Measurements from ENCODE around the gene CALCOCO2.

The CALCOCO2 gene

DNA sequence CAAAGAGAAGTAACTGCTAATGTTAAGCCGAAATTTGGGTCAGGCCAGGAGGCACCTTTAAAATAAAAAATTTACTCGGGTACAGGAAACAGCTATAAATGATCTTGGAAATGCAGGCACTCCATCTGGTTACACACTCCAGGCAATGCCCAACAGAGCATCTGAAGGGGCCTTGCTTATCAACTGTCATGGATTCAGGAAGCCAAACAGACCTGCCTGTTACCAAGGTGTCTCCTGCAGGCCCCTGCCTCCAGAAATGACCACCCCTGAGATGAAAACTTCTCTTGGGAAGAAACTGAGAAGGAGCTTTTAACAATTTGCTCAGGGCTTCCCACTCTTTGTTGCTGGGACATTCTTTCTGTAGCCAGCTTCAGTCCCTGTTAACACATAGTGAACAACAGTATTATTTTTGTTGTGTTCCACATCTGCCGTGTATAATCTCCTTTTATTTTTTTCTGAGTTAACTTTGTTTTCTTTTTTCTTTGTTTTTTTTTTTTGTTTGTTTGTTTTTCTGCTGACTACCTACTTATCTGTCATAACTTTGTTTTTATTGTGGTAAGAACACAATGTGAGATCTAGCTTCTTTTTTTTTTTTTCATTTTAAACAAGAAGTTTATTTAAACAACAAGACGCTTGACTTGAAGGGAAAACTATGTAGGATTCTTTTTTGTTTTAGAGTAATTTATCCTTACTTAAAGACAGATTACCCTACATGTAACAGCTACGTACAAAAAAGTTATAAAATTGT, 43.0 kb downstream of the CALCOCO2 start:
- no peak for DNase-seq

DNA sequence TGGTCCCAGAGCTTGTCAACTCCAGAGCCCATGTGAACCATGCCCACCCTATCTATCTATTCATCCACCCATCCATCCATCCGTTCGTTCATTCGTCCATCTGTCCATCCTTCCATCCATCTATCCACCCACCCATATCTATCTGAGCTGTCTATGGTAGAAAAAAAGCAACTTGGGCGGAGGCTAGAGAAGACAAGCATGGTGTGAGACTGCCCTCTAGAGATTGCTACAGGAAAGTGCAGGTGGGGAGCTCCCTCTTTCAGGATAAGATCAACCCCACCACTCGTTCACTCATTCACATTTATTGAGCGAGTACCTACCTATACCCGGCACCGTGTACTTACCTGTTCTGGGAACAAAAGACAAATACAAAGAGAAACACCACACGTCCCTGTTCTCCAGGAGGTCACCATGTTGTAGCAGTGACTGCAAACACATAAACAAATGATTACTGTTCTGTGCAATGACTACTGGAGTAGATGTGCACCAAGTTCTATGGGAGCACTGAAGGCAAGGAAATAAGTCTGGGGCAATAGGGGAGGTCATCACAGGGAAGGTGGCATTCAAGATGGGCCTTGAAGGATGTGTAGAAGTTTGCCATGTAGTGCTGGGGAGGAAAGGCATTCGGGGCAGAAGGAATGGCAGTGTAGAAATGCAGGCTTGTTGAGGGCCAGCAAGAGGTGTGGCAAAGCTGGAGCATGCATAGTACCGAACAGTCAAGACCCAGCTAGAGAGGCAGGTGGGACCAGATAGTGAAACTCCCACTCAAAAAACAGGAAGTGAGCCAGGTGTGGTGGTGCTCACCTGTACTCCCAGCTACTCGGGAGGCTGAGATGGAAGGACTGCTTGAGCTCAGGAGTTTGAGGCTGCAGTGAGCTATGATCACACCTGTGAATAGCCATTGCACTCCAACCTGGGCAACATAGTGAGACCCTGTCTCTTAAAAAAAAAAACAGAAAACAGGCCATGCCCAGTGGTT, 48.4 kb downstream of the CALCOCO2 start:
- DNase-seq = peak; percentile 44

GRCh38 chr17:48882272-48882671, 51.4 kb downstream of the CALCOCO2 start:
- no peak for DNase-seq

- DNase-seq = no peak
Observed at GRCh38 chr17:48883171-48883570, 52.3 kb downstream of the CALCOCO2 start.

- DNase-seq = no peak
Observed at GRCh38 chr17:48890086-48890485, 59.3 kb downstream of the CALCOCO2 start.

- DNase-seq = no peak
Observed at GRCh38 chr17:48892940-48893645, 62.3 kb downstream of the CALCOCO2 start.

- no peak for DNase-seq
Observed at GRCh38 chr17:48893646-48894508, 63.0 kb downstream of the CALCOCO2 start.

DNA sequence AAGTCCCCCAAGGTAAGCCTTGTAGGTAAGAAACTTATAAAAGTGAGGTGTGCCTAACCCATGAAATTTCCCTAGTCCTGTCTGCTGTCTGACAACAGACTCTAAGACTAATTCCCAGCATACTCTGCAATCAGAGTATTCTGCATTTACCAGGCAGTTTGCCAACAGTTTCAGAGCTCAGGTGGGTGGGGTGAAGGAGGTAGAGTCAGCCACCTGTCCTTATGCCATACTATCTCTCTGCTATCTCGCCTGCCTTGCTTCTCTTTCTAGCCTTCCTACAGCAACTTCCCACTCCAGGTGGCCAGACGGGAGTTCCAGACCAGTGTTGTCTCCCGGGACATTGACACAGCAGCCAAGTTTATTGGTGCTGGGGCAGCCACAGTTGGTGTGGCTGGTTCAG, 64.1 kb downstream of the CALCOCO2 start:
- no peak for DNase-seq

- no peak for DNase-seq
Observed at GRCh38 chr17:48901241-48901640, 70.4 kb downstream of the CALCOCO2 start.

GRCh38 chr17:48903401-48903800, 72.6 kb downstream of the CALCOCO2 start:
- DNase-seq = no peak

DNA sequence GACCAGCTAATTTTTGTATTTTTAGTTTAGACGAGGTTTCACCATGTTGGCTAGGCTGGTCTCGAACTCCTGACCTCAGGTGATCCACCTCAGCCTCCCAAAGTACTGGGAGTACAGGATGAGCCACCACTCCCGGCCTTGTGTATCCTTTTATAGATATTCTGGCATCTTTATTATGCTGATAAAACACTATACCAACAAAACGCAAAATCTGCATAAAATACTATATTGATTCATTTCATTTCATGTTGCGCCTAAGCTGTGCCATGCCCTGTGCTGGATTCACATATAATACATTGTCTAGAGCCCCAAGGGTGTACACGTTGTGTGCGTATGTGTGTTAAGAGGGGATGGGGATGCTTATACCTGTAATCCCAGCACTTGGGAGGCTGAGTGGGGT, 73.6 kb downstream of the CALCOCO2 start:
- DNase-seq = no peak

DNA sequence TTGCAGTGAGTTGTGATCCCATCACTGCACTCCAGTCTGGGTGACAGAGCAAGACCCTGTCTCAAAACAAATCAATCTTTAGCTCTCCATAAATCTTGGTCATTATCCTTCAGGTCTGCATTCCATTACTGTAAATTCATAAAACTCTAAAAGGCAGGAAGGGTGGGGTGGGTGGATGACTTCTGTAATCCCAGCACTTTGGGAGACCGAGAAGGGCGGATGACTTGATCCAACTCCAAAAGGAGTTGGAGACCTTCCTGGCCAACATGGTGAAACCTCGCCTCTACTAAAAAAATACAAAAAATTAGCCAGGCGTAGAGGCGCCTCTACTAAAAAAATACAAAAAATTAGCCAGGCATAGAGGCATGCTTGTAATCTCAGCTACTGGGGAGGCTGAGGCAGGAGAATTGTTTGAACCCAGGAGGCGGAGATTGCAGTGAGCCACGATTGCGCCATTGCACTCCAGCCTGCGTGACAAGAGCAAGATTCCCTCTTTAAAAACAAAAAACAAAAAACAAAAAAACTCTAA, 75.2 kb downstream of the CALCOCO2 start:
- no peak for DNase-seq

DNA sequence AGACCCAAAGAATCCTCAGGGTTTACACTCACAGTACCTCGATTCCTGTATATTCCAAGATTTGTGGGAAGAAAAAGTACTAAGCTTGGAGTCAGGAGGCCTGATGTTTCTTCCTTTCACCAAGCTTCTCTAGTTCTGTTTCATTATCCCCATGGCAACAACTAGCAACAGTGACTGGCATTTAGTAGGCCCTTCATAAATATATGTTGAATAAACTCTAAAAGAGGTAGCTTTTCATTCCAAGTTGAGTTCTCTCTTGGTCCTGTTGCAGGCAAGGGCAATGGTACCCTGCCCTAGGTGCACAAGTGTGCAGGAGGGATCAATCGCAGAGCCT, 76.8 kb downstream of the CALCOCO2 start:
- DNase-seq = no peak

DNA sequence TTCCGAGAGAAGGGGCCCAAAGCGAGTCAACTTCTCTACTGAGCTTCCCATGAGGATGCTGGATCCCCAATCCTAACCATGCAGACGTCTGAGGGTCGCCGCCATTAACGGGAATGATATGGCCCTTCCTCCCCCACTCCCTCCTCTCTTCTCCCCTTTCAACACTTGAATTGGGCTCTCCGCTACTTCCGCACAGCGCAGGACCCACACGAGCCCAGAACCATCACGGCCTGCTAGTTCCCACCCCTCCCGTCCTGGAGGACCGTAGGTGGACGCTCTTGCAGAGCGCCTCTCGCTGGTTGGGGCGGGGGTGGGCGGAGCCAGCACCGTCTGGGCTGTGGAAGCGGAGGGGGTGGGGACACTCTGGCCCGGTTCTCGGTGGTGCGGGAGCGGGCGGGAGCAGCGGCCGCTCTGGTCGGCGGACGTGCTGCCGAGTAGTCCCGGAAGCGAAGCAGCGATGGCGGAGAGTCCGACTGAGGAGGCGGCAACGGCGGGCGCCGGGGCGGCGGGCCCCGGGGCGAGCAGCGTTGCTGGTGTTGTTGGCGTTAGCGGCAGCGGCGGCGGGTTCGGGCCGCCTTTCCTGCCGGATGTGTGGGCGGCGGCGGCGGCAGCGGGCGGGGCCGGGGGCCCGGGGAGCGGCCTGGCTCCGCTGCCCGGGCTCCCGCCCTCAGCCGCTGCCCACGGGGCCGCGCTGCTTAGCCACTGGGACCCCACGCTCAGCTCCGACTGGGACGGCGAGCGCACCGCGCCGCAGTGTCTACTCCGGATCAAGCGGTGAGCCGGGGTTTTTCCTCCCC, 77.4 kb downstream of the CALCOCO2 start, which contains the start of gene UBE2Z:
TSS of gene UBE2Z (plus strand) at position 361 of the 797 bp plus-strand sequence. CDS start at position 458, 97 bp downstream.
- DNase-seq = peak; percentile 88

GRCh38 chr17:48908853-48909394, 78.1 kb downstream of the CALCOCO2 start:
- peak; percentile 82 for DNase-seq

- no peak for DNase-seq
Observed at GRCh38 chr17:48909783-48910182, 78.9 kb downstream of the CALCOCO2 start.

- DNase-seq = no peak
Observed at GRCh38 chr17:48910370-48910769, 79.5 kb downstream of the CALCOCO2 start.

DNA sequence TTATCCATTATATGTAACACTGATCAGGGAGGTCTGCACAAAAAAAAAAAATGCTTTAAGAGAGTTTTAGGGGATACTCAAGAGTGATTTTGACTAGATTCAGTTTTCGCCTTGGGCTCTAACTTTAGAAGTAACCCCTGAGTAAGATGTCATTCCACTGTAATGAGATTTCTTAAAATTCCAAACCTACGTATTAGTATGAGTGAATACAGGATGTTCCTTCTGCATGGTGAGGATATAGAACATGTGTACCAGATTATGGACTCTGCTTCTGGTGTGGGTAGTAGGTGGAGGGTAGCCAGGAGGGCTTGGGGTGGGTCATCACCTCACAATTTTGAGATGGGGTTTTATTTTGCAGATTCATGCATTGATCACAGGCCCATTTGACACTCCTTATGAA, 81.6 kb downstream of the CALCOCO2 start:
- DNase-seq = no peak

All from activated CD4-positive, alpha-beta T cell treated with anti-CD3 and anti-CD28 coated beads, Interleukin-2, amount 50 U/mL, for 1 hour (primary cell).